GM19455 (cell line): ENCODE data around the gene RARB.

Experiments used
- ATAC-seq: cut with Tn5 transposase; IDR thresholded peaks from one replicate; pipeline ENCODE4 v1.9.1; 2021; ENCODE audit not compliant: unreplicated experiment

RARB gene

GRCh38 chr3:25503898-25504301, 75.8 kb downstream of the RARB start:
- ATAC-seq = no peak

GRCh38 chr3:25505581-25505980, 77.5 kb downstream of the RARB start:
- ATAC-seq = no peak

GRCh38 chr3:25507811-25508210, 79.7 kb downstream of the RARB start:
- no peak for ATAC-seq

- ATAC-seq = no peak
These were observed 80.4 kb downstream of the RARB start for GRCh38 chr3:25508433-25508832.

GRCh38 chr3:25508901-25509300, 80.8 kb downstream of the RARB start:
- no peak for ATAC-seq

- ATAC-seq = no peak
These were observed 82.7 kb downstream of the RARB start for GRCh38 chr3:25510797-25511196.

GRCh38 chr3:25511972-25512721, 84.1 kb downstream of the RARB start:
- ATAC-seq = no peak

- ATAC-seq = no peak
These were observed 85.7 kb downstream of the RARB start for GRCh38 chr3:25513642-25514266.

GRCh38 chr3:25515171-25515570, 87.1 kb downstream of the RARB start:
- no peak for ATAC-seq

- ATAC-seq = no peak
These were observed 93.0 kb downstream of the RARB start for GRCh38 chr3:25520926-25521559.

- no peak for ATAC-seq
These were observed 99.3 kb downstream of the RARB start for GRCh38 chr3:25527336-25527735.

- no peak for ATAC-seq
These were observed 99.7 kb downstream of the RARB start for GRCh38 chr3:25527801-25528200.

GRCh38 chr3:25531971-25532370, 103.9 kb downstream of the RARB start:
- no peak for ATAC-seq

- ATAC-seq = no peak
These were observed 104.5 kb downstream of the RARB start for GRCh38 chr3:25532431-25533162.

GRCh38 chr3:25533399-25533798, 105.3 kb downstream of the RARB start:
- ATAC-seq = no peak

GRCh38 chr3:25534007-25534406, 105.9 kb downstream of the RARB start:
- no peak for ATAC-seq

- no peak for ATAC-seq
These were observed 108.7 kb downstream of the RARB start for GRCh38 chr3:25536521-25537391.

GRCh38 chr3:25537516-25537915, 109.5 kb downstream of the RARB start:
- no peak for ATAC-seq

GRCh38 chr3:25540273-25540672, 112.2 kb downstream of the RARB start:
- no peak for ATAC-seq

GRCh38 chr3:25542492-25543039, 114.5 kb downstream of the RARB start:
- no peak for ATAC-seq
